ENCODE data around the gene CWH43. TPM values are rescaled to one million over a fixed set of nuclear protein-coding genes. Genes with fewer than 3 reads are reported as not detected.
A peak's percentile ranks its signal among the peaks of the same experiment; 100 is the strongest.
"Not testable (repeated sequence)": the region's sequence is repeated elsewhere in the genome, so short reads cannot be mapped to it uniquely, and the experiment has no call there.

Gene CWH43
- total and polyA plus RNA-seq, 9 of the 15 experiments (the other 6 are each of a cell fraction or from before 2014, with no cell fraction given) = not detected

- TF ChIP-seq THAP7 (CRISPR knock-in tag; IDR thresholded peaks at IDR 0.05) (no peak), ZSCAN29 (IDR thresholded peaks at IDR 0.05) (no peak)
These were observed 77.6 kb downstream of the CWH43 start (continued) for GRCh38 chr4:49063670-49064069.

- H3K79me2 ChIP-seq (ENCODE audit: control insufficient read depth, insufficient read depth, low read length); H3K9ac ChIP-seq (ENCODE audit: insufficient read depth in 1 of 2, low read depth in 2 of 2, low read length in 2 of 2); H3K27ac ChIP-seq (ENCODE audit: extremely low read depth, low read depth, low read length); in situ Hi-C loops (cut with MboI); H3K4me3 ChIP-seq; H3K9me3 ChIP-seq (replicated peaks; ENCODE audit: control insufficient read depth, insufficient read depth, low read depth, low read length); CTCF ChIA-PET (ENCODE audit: low intra/inter-chr PET ratio); BruUV-seq (replicated peaks); H3K4me2 ChIP-seq (ENCODE audit: insufficient read depth, low read length); DNase-seq (ENCODE audit: extremely low read depth in 1 of 4, low spot score in 3 of 4); FAIRE-seq; H2AFZ ChIP-seq (ENCODE audit: low read depth, low read length); H3K9me1 ChIP-seq (ENCODE audit: control insufficient read depth, insufficient read depth, low read length); H3K4me1 ChIP-seq (replicated peaks in 1 of 2; ENCODE audit: control insufficient read depth in 2 of 2, insufficient read depth in 2 of 2, low read length in 2 of 2); H3K36me3 ChIP-seq (ENCODE audit: control insufficient read depth, insufficient read depth, low read length); POLR2A ChIA-PET; ATAC-seq; intact Hi-C loops (cut with micrococcal nuclease); H3K27me3 ChIP-seq (ENCODE audit: control insufficient read depth in 2 of 2, insufficient read depth in 2 of 2, low read length in 2 of 2); H4K20me1 ChIP-seq (replicated peaks; ENCODE audit: control insufficient read depth, insufficient read depth, low read length): not testable (repeated sequence)
- WGBS (ENCODE audit: insufficient coverage, low coverage, missing lambda C conversion rate) = 0% methylated on average over 3 of the region's 11 CpGs
These were observed 86.1 kb downstream of the CWH43 start for GRCh38 chr4:49072196-49072595.

- CTCF ChIA-PET (ENCODE audit: low intra/inter-chr PET ratio); H3K27me3 ChIP-seq (ENCODE audit: control insufficient read depth in 2 of 2, insufficient read depth in 2 of 2, low read length in 2 of 2); H3K4me3 ChIP-seq; intact Hi-C loops (cut with micrococcal nuclease); H3K36me3 ChIP-seq (ENCODE audit: control insufficient read depth, insufficient read depth, low read length); FAIRE-seq; H3K4me1 ChIP-seq (replicated peaks in 1 of 2; ENCODE audit: control insufficient read depth in 2 of 2, insufficient read depth in 2 of 2, low read length in 2 of 2); H3K27ac ChIP-seq (ENCODE audit: extremely low read depth, low read depth, low read length); DNase-seq (ENCODE audit: extremely low read depth in 1 of 4, low spot score in 3 of 4); H3K4me2 ChIP-seq (ENCODE audit: insufficient read depth, low read length); H3K79me2 ChIP-seq (ENCODE audit: control insufficient read depth, insufficient read depth, low read length); ATAC-seq; H3K9me1 ChIP-seq (ENCODE audit: control insufficient read depth, insufficient read depth, low read length); POLR2A ChIA-PET; H4K20me1 ChIP-seq (replicated peaks; ENCODE audit: control insufficient read depth, insufficient read depth, low read length); in situ Hi-C loops (cut with MboI); H2AFZ ChIP-seq (ENCODE audit: low read depth, low read length); BruUV-seq (replicated peaks); H3K9ac ChIP-seq (ENCODE audit: insufficient read depth in 1 of 2, low read depth in 2 of 2, low read length in 2 of 2); H3K9me3 ChIP-seq (replicated peaks; ENCODE audit: control insufficient read depth, insufficient read depth, low read depth, low read length): not testable (repeated sequence)
- WGBS (ENCODE audit: insufficient coverage, low coverage, missing lambda C conversion rate) = 1% methylated on average over 7 of the region's 7 CpGs
These were observed 105.8 kb downstream of the CWH43 start for GRCh38 chr4:49091883-49092282.

- FAIRE-seq; H3K4me3 ChIP-seq; H3K9me1 ChIP-seq (ENCODE audit: control insufficient read depth, insufficient read depth, low read length); CTCF ChIA-PET (ENCODE audit: low intra/inter-chr PET ratio); H3K27ac ChIP-seq (ENCODE audit: extremely low read depth, low read depth, low read length); intact Hi-C loops (cut with micrococcal nuclease); H3K9me3 ChIP-seq (replicated peaks; ENCODE audit: control insufficient read depth, insufficient read depth, low read depth, low read length); BruUV-seq (replicated peaks); H3K4me1 ChIP-seq (replicated peaks in 1 of 2; ENCODE audit: control insufficient read depth in 2 of 2, insufficient read depth in 2 of 2, low read length in 2 of 2); H3K79me2 ChIP-seq (ENCODE audit: control insufficient read depth, insufficient read depth, low read length); H3K27me3 ChIP-seq (ENCODE audit: control insufficient read depth in 2 of 2, insufficient read depth in 2 of 2, low read length in 2 of 2); H3K9ac ChIP-seq (ENCODE audit: insufficient read depth in 1 of 2, low read depth in 2 of 2, low read length in 2 of 2); DNase-seq (ENCODE audit: extremely low read depth in 1 of 4, low spot score in 3 of 4); H3K4me2 ChIP-seq (ENCODE audit: insufficient read depth, low read length); H3K36me3 ChIP-seq (ENCODE audit: control insufficient read depth, insufficient read depth, low read length); H4K20me1 ChIP-seq (replicated peaks; ENCODE audit: control insufficient read depth, insufficient read depth, low read length); POLR2A ChIA-PET; H2AFZ ChIP-seq (ENCODE audit: low read depth, low read length); in situ Hi-C loops (cut with MboI): not testable (repeated sequence)
- peak; percentile 68; the same call in 2 of the 3 replicates for ATAC-seq
- WGBS (ENCODE audit: insufficient coverage, low coverage, missing lambda C conversion rate) = under 1% methylated on average over 11 of the region's 11 CpGs
These were observed 106.6 kb downstream of the CWH43 start for GRCh38 chr4:49092608-49093135.
